Loucy (cell line): ENCODE measurements around the gene MAPK6.

Source experiments
- H2AFZ ChIP-seq: fragments of 200-600 bp; sonication (generic); 2 replicates; pipeline ENCODE4 v1.6.0; 2016; ENCODE audit warnings: antibody characterized with exemption, mild to moderate bottlenecking, low read length, moderate library complexity
- H3F3A ChIP-seq: fragments of 200-600 bp; 2 replicates; pipeline ENCODE4 v1.6.0; 2016; ENCODE audit warnings: antibody characterized with exemption, low read depth, mild to moderate bottlenecking
- H3K27me3 ChIP-seq: fragments of 200-600 bp; sonication (generic); 2 replicates; pipeline ENCODE4 v1.6.1; 2014; ENCODE audit warnings: low read length, mild to moderate bottlenecking; ENCODE audit not compliant: insufficient read depth, poor library complexity, severe bottlenecking
- H3K36me3 ChIP-seq: fragments of 200-600 bp; sonication (generic); 2 replicates; pipeline ENCODE4 v1.6.1; 2016; ENCODE audit warnings: low read length; ENCODE audit not compliant: insufficient read depth
- H3K4me1 ChIP-seq: fragments of 200-600 bp; sonication (generic); 2 replicates; pipeline ENCODE4 v1.5.1; 2014; ENCODE audit warnings: low read length, mild to moderate bottlenecking; ENCODE audit not compliant: insufficient read depth, poor library complexity, severe bottlenecking
- H3K4me2 ChIP-seq: fragments of 200-600 bp; sonication (generic); 2 replicates; pipeline ENCODE4 v1.6.0; 2014; ENCODE audit warnings: antibody characterized with exemption, low read length, low read depth, mild to moderate bottlenecking; ENCODE audit not compliant: poor library complexity, severe bottlenecking
- H3K4me3 ChIP-seq: fragments of 200-600 bp; sonication (generic); 2 replicates; pipeline ENCODE4 v1.5.1; 2014; ENCODE audit warnings: low read length, mild to moderate bottlenecking, mixed read lengths; ENCODE audit not compliant: poor library complexity, severe bottlenecking
- H3K79me2 ChIP-seq: fragments of 200-600 bp; sonication (generic); 2 replicates; pipeline ENCODE4 v1.6.1; 2014; ENCODE audit warnings: low read length; ENCODE audit not compliant: insufficient read depth
- H3K9ac ChIP-seq: fragments of 200-600 bp; sonication (generic); 2 replicates; pipeline ENCODE4 v1.6.0; 2014; ENCODE audit warnings: mild to moderate bottlenecking, low read depth, low read length, moderate library complexity; ENCODE audit not compliant: poor library complexity, severe bottlenecking
- H3K9me2 ChIP-seq: fragments of 200-600 bp; sonication (generic); replicated peaks from 2 replicates; pipeline ENCODE4 v1.6.1; 2016; ENCODE audit warnings: low read depth, low read length, mixed read lengths
- H3K9me3 ChIP-seq: fragments of 200-600 bp; sonication (generic); 2 replicates; pipeline ENCODE4 v1.6.1; 2014; ENCODE audit warnings: mild to moderate bottlenecking, antibody characterized with exemption, low read length, low read depth; ENCODE audit not compliant: insufficient read depth
- H4K20me1 ChIP-seq: fragments of 200-600 bp; sonication (generic); 2 replicates; pipeline ENCODE4 v1.6.0; 2014; ENCODE audit warnings: antibody characterized with exemption, low read length, mild to moderate bottlenecking; ENCODE audit not compliant: insufficient read depth, poor library complexity, severe bottlenecking
- EZH2phosphoT487 ChIP-seq: fragments of 200-600 bp; IDR thresholded peaks from 2 replicates; pipeline ENCODE4 v1.6.1; 2018; ENCODE audit warnings: antibody characterized with exemption, mild to moderate bottlenecking, moderate library complexity, borderline replicate concordance
- TF ChIP-seq, protein P1 (sequence below): fragments of 200-600 bp; sonication (generic); conservative IDR thresholded peaks from 2 replicates; pipeline ENCODE4 v1.5.1; 2014; ENCODE audit warnings: mild to moderate bottlenecking, antibody characterized with exemption, low read length

The MAPK6 gene

DNA sequence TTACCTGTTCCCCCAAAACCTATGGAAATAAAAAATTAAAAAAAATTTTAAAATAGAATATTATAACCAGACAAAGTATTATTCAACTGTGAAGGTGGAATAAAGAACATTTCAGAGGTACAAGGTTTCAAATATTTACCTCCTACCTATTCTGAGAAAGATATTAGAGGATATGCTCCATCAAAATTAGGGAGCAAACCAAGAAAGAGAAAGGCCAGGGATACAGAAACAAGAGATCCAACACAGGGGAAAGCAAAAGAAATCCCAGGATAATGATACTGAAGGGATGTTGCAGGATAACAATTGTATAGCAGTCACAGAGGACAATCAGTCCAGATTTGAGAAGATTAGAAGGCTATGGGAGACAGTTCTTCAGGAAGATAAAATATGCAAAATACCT lies 71.2 kb downstream of the MAPK6 start:
- no peaks in the 10 kb centered on the region for H3K27me3 ChIP-seq
- H3K9ac ChIP-seq = no peak overlapping the region
- H2AFZ ChIP-seq = no peak overlapping the region
- no peaks in the 10 kb centered on the region; the same call in none of the 2 replicates for H3K9me3 ChIP-seq
- no peak overlapping the region for H3K4me3 ChIP-seq
- H4K20me1 ChIP-seq = no peaks in the 10 kb centered on the region
- H3K79me2 ChIP-seq = no peaks in the 10 kb centered on the region
- no peaks in the 10 kb centered on the region for H3K9me2 ChIP-seq
- H3K36me3 ChIP-seq = no peaks in the 10 kb centered on the region
- no peaks in the 10 kb centered on the region; the same call in 1 of the 2 replicates for H3F3A ChIP-seq
- H3K4me1 ChIP-seq = no peaks in the 10 kb centered on the region
- no peak overlapping the region for H3K4me2 ChIP-seq
- TF ChIP-seq, protein P1, sequence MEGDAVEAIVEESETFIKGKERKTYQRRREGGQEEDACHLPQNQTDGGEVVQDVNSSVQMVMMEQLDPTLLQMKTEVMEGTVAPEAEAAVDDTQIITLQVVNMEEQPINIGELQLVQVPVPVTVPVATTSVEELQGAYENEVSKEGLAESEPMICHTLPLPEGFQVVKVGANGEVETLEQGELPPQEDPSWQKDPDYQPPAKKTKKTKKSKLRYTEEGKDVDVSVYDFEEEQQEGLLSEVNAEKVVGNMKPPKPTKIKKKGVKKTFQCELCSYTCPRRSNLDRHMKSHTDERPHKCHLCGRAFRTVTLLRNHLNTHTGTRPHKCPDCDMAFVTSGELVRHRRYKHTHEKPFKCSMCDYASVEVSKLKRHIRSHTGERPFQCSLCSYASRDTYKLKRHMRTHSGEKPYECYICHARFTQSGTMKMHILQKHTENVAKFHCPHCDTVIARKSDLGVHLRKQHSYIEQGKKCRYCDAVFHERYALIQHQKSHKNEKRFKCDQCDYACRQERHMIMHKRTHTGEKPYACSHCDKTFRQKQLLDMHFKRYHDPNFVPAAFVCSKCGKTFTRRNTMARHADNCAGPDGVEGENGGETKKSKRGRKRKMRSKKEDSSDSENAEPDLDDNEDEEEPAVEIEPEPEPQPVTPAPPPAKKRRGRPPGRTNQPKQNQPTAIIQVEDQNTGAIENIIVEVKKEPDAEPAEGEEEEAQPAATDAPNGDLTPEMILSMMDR = no peak
- TF ChIP-seq EZH2phosphoT487 = no peak

DNA sequence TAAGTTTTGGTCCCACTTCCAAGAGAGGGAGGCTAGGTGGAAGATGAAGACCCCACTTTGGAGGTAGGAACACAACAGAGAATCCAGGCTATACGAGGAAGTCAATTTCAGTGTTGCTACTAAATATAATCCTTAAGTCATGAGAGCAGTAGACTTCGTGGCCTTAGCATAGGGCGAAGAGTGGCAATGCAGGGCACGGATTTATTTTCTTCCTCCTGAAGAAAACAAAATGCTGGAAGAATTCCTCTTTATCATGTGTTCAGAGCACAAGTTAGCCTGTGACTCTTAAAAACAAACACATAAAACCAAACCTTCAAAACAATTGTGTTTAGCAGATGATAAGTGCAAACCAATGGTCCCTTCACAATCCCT lies 74.1 kb downstream of the MAPK6 start:
- H3K79me2 ChIP-seq = no peaks in the 10 kb centered on the region
- H3K9me3 ChIP-seq = no peaks in the 10 kb centered on the region; the same call in 1 of the 2 replicates
- H3K4me1 ChIP-seq = no peaks in the 10 kb centered on the region
- H3K4me2 ChIP-seq = no peak overlapping the region
- no peaks in the 10 kb centered on the region; the same call in 1 of the 2 replicates for H3F3A ChIP-seq
- H4K20me1 ChIP-seq = no peaks in the 10 kb centered on the region
- no peaks in the 10 kb centered on the region for H3K36me3 ChIP-seq
- no peak for TF ChIP-seq EZH2phosphoT487
- TF ChIP-seq, protein P1 = no peak
- H3K27me3 ChIP-seq = no peaks in the 10 kb centered on the region
- no peak overlapping the region for H3K4me3 ChIP-seq
- H3K9ac ChIP-seq = no peak overlapping the region
- H2AFZ ChIP-seq = no peak overlapping the region
- H3K9me2 ChIP-seq = no peaks in the 10 kb centered on the region

DNA sequence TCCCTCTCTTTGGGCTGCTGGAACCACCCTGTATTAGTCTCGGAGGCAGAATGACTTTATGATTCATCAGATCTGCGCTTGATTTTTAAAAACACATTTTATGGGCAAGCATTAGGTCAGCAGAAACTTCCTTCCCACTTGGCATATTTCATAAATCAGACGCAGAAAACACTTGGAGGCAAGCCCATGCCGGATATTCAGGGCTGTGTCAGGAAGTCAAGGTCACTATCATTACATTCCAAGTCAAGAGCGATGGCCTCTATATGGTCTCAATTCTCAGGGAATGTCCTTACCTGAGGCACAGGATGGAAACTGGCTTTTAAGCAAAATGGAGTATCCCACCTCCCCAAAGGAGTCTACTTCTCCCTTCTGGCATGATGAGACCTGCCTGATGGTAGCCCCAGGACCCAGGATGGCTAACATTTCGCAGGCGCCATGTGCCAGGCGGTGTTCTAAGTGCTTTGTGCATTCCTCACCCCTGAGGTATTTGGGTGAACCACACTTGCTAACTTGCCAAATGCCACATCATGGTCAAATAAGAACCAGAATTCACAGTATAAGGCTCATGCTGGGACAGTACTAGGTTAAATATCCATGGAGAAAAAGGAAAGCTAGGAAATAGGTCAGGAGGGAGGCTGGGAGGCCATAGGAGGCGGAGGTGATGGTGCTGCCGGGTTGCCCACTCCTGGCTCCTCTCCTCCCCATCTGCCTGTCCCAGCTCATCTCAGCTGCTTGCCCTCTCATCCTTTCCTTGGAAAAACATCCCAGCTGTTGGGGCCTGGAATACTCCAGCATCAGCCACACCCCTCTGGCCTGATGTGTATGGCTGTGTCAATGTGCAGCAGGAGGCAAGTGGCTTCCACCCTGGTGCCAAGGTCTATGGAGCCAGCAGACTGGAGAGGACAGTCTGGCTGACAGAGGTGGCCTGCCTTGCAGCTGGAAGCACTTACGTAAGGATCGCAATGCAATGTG lies 74.8 kb downstream of the MAPK6 start:
- H3F3A ChIP-seq = no peaks in the 10 kb centered on the region; the same call in 1 of the 2 replicates
- H3K4me1 ChIP-seq = no peaks in the 10 kb centered on the region
- H3K79me2 ChIP-seq = no peaks in the 10 kb centered on the region
- no peak overlapping the region for H3K4me3 ChIP-seq
- H2AFZ ChIP-seq = no peak overlapping the region
- H3K27me3 ChIP-seq = no peaks in the 10 kb centered on the region
- H3K9ac ChIP-seq = no peak overlapping the region
- no peaks in the 10 kb centered on the region; the same call in 1 of the 2 replicates for H3K9me3 ChIP-seq
- H3K4me2 ChIP-seq = no peak overlapping the region
- TF ChIP-seq, protein P1 = no peak
- no peak for TF ChIP-seq EZH2phosphoT487
- H3K36me3 ChIP-seq = no peaks in the 10 kb centered on the region
- no peaks in the 10 kb centered on the region for H4K20me1 ChIP-seq
- no peaks in the 10 kb centered on the region for H3K9me2 ChIP-seq
